Subcutaneous adipose tissue (tissue), 4 donors: ENCODE measurements around the gene HOXA13. TPM values are rescaled to one million over a fixed set of nuclear protein-coding genes. Genes with fewer than 3 reads are reported as not detected.

ENCODE experiments used
- total RNA-seq, 4 donors: library from RNA; depleted of rRNA; stranded (reverse); fragments of >200 nt; gene quantifications; one replicate each; pipeline ENCODE4 v1.1.0, GENCODE V29; 2016
- TF ChIP-seq, protein P1 (sequence below): fragments of 450-650 bp; IDR thresholded peaks from one replicate; pipeline ENCODE4 v1.5.1; 2016; ENCODE audit warnings: low read depth, mild to moderate bottlenecking, control low read depth, antibody characterized with exemption, moderate library complexity

HOXA13 gene
- total RNA-seq, 4 donors from 2014 or later: 0.44 to 0.68 (median 0.65) TPM; not detected in 1

DNA sequence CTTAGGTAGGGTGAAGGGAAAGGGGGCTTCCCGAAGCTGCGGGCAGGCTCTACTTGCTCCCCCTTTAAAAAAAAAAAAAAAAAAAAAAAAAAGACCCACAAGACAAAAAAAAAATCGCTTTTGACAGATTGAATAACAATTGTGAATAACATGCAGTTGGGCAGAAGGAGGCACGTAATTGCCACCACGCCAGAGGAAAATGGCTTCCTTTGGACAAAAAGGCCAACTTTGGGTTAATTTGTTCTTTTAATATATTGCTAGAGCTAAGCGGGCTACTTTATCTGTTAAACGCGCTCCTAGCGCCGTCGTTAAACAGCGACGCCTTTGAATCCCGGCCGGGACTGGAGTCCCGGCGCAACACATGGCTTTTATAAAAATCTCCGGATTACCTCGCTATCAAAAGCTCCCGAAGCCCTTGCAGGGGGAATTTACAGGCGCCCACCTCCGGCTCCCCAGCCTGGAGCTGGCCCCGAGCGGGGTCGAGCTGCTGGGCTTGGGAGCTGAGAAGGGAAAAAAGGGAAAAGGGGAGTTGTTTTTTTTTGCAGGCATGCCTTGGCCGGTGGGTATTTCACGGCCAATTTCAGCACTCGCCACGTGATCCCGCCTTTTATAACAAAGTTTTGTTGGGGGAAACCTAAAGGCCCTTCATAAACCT, 16.1 kb downstream of the HOXA13 start:
- TF ChIP-seq, protein P1, sequence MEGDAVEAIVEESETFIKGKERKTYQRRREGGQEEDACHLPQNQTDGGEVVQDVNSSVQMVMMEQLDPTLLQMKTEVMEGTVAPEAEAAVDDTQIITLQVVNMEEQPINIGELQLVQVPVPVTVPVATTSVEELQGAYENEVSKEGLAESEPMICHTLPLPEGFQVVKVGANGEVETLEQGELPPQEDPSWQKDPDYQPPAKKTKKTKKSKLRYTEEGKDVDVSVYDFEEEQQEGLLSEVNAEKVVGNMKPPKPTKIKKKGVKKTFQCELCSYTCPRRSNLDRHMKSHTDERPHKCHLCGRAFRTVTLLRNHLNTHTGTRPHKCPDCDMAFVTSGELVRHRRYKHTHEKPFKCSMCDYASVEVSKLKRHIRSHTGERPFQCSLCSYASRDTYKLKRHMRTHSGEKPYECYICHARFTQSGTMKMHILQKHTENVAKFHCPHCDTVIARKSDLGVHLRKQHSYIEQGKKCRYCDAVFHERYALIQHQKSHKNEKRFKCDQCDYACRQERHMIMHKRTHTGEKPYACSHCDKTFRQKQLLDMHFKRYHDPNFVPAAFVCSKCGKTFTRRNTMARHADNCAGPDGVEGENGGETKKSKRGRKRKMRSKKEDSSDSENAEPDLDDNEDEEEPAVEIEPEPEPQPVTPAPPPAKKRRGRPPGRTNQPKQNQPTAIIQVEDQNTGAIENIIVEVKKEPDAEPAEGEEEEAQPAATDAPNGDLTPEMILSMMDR: no peak

DNA sequence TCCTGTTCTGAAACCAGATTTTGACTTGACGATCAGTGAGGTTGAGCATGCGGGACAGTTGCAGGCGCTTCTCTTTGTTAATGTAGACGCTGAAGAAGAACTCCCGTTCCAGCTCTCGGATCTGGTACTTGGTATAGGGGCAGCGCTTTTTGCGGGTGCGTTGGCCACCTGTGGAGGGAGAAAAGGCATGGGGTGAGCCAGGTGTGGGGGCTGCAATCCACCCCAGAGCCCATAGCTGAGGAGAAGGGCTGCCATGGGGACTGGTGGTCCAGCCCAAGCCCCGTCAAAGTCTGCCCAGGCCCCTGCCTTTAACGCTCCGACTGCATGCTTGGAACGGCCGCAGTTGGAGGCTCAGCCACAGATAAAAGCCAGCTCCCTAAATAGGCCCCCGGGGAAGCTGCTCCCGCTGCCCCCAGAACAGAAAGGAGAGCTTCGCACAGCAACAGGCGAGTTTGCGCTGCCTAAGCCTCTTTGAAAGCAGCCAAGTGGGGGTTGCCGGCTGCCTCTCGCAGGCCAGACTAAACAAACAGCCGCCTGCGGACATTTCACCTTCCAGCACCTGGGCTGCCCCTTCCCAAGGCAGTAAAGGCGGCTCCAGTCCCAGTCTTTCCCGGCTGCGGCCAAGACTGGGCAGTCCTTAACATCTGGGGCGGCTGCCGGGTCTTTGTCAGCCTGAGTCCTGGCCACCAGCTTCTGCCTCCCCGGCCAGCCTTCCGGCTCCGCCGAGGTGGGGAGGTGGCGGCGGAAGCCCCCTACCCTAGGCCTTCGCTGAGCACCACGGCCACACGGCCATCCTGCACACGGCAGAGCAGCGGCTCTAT, 16.8 kb downstream of the HOXA13 start:
- TF ChIP-seq, protein P1: no peak

DNA sequence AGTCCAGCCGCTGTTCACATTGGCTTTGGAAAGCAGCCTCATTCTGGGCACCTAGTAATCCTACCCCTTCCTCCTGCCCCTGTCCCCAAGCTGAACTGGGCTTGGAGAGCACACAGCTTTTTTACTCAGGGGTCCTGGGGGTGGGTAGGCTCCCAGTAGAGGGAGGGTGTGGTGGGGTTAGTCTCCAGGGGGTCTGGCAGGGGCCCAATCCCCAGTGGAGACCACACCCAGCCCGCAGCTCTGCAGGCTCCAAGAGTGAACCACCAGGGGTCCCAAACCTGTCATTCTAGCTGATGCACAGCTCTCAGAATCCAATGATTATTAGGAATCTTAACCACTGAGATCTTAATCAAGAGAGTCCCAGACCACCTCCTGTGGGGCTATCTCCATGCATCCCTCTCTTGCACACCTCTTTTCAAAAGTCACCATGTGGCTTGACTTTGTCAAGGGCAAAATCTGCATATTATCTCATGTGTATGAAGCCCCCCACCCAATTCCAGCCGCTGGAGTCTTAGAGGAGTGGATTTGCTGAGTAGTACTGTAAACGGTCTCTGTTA, 17.5 kb downstream of the HOXA13 start:
- TF ChIP-seq, protein P1: no peak

DNA sequence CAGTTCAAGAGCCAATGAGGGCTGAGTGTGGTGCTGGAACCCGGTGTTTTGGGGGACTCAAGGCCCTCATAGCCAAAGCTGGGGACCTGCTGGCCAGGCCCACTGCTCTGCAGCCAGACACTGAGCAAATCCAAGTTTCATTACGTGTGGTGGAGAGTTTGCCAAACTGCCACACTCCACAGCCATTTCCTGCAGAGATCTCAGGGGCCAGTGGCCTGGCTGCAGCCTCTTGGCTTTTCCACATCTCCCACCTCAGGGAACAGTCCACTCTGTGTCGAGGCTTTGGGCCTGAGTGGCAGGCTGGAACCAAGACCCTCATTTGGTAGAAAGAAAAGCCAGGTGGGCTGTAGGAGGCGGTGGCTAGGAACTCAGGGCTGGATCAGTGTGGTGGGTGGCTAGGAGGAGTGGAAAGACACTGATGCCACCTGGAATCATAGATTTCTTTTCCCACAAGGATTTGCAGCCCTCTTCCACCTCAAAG, 18.1 kb downstream of the HOXA13 start:
- TF ChIP-seq, protein P1: no peak

DNA sequence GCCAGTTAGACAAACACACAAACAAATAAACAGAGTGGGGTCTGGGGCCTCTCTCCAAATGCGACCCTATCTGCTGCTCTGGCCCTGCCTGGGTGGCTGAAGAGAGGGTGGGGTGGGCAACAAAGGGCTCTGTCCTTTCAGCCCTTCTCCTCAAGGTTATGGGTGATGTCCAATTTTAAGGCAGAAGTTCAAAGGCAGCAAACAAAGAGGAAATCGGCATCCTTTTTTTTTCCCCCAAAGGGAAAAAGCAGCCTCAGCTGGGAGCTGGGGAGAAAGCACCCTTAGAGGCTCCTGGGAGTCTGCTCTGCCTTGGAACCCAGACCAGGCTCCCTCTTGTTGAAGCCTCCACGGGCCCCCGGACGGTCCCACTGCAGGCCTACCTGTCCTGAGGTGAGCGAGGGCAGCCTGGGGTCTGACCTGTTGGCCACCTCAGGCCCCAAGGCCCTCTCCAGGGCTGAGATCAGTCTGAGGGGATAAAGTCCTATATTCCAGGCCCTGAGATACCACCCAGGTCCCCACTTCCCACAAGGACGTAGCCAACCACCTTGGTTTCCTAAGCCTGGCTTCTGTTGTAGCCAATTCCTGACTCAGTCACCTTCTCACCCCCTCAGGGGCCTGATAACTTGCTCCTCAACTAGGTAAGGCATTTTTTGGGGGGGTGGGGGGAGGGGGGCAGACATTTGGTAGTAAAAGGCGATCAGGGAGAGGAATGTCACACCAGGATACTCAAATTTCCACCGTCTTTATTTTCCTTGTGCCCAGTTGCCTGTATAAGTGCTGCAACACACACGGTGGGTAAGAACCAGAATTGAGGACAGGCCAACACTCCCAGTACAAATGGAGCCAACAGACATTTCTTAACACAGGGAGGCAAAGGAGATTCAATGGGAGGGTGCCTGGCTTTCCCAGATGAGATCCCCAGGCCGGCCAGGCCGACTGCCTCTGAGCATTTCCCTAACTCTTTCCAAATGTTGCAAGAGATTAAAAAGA, 19.2 kb downstream of the HOXA13 start:
- TF ChIP-seq, protein P1: no peak

DNA sequence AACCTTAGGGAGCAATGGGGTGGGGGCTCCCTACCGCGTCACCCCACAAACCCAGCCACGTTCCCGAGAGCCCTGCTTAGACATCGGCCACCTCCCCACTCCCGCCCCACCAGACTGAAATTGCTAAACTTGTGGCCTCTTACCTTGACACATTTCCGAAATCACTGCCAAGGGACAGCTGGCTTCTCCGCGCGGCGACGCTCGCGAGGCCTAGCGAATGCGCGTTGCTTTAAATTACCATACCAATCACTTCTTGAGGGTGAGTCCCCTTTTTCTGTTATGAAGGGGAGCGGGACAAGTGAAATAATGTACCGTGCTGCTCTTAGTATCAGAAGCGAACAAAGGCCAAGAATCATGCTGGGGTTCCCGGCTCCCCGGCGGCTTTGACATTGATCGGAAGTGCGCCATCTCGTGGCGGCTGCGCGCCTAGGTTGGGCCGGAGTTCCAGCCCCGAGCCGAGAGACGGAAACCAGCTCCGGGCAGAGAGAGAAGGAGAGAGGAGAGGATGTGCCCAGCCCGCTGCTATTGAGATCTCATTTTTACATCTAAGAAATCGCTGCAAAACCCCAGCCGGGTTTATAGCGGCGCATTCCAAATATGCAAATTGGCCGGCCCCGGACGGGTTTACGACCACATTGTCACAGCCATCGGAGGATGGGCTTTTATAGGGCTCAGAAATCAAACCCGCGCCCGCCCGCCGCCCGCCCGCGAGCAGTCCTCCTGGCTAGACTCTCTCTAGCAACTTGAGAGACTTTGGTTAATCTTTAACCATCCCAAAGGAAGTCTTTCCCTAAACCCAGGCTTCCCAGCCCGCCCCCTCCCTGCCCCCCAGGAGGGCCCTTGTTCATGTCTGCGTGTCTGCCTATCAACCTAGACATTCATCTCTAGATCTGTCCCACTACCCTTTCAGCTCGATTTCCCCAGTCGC, 20.1 kb downstream of the HOXA13 start:
- TF ChIP-seq, protein P1: no peak
